Stimulated activated CD8-positive, alpha-beta memory T cell treated with anti-CD3 and anti-CD28 coated beads, Interleukin-15, amount 100 ng/mL, for 4 hours (primary cell): ENCODE data around the gene FBXO42.
"Not testable (repeated sequence)": the region's sequence is repeated elsewhere in the genome, so short reads cannot be mapped to it uniquely, and the experiment has no call there.

Experiments used
- DNase-seq, 2 donors: peaks; one replicate each; pipeline ENCODE4 v3.0.0-alpha.2; 2020; ENCODE audit warnings: low read depth in 2 of 2

The FBXO42 gene

DNA sequence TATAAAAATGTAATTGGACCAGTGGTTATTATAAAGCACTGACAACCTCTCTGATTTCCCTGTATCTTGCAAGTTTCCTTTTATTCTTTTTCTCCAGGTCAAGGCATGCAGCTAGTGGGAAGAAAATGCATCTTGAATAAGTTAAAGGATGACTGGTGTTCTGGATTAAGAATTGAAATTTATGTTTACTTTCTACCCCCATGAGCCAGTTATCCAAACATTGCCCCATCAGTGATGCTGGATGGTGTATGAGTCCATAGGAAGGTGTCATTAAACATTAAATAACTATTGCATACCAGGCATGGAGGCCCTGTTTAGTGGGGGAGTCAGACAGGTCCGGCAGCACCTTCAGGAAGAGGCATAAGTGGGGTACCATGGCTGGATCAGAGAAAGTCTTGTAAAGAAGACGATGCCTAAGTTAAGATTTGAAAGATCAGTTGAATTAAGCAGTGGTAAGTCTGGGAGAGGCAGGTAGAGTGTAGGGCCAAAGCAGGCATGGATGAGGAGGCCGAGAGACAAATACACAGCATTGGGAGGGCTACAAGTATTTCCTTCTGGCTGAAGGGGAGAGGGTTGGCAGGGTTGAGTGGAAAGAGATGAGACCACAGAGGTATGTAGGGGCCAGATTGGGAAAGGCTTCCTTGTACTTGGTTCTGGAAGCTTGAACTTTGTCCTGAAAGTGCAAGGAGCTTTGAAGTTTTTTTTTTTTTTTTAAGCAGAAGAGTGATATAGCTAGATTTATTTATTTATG lies 20.4 kb upstream of the FBXO42 start:
- DNase-seq, result no peak

DNA sequence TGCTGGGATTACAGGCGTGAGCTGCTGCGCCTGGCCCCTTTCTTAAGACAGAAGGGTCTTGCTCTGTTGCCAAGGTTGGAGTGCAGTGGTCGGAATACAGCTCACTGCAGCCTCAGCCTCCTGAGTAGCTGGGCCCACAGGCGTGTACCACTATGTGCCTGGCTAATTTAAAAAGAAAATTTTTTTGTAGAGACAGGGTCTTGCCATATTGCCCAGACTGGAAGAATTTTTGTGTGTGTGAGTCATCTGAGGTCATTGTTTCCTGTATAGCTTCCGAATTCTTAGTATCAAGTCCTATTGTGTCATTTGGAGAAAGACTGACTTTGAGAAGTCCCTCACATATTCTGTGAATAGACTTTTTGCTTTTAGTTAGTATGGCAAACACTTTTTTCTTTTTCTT lies 19.4 kb upstream of the FBXO42 start:
- DNase-seq, result no peak

DNA sequence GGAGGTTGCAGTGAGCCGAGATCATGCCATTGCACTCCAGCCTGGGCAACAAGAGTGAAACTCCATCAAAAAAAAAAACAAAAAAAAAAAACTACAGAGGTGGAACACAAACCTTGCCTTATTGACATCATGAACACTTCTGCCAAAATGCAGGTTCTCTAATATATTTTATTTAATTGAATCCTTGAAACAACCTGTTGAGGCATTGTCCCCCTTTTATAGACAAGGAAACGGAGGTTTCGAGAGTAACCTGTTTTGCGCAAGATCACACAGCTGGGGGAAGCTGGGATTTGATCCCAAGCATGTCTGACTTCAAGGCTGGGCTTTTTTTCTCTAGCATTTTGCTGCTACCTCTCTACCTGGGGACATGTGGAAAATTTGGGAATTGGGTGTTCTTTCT lies 17.5 kb upstream of the FBXO42 start:
- DNase-seq, result no peak

DNA sequence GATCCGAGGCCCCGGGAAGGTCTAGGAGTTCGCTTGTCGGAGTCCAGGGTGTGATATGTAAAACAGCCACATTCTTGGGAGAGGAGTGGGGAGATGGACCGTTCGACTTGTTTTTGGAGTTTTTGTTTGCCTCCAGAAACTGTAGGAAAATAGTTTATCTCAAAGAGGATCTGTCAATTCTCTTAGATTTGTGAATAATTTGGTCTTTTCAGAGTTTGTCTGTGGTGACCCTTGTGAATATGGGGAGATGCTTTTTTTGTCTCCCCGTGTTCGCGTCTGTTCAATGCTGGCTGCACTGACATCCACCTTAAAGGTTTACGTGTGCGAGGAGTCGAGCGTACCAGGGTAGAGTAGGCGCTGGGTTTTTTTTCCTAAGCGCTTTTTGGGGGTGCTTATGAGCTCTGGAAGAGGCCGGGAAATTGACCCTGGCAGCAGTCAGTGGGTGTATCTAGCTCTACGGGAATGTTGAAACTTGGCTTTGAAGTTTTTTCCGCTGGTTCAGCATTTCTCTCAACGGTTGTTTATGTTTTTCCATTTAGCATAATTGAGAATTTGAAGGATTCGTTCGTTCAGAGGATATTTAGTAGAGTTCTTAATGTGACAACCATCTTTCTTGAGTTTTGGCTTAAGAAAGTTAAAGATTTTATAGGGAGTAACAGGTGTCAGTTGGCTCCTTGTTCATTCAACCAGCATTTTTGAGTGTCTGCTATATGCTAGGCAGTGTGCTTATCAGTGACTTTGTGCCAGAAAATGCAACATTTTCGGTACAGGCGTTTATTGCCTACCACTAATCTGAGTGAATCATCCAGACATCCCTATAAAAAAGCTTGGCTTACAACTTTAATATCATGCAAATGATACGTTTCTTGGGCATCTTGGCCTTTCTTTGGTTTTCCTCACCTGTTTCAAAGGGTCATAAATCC lies 15.9 kb upstream of the FBXO42 start:
- no peak for DNase-seq

DNA sequence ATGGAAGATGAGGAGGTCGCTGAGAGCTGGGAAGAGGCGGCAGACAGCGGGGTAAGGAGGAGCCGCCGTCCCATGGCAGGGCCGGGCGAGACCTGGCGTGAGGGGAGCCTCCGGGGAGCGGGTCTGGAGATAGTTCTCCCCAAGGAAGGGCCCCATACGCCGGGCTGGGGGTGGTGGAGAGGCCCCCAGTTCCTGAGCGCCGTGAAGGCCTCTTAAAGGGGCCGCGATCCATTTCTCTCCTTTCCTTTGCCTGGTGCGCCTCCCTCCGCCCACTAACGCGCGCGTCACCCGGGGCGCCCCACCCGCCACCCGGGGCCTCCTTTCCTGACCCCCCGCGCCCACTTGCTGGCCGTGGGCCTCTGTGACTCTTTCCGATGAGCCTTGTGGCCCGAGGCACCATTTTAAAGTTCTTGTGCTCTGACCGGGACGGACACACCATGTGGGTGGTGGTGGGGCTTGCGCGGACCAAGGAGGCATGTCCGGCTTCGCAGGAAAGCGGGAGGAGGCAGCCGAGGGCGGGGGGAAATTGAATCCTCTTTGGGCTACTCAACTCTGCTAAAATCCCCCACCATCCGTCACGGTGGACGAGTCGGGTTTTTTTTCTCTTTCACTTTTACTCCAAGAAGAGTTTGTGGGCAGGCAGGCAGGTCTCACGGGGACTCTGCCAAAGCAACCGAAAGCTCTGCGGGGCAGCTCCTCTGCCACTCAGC lies 15.1 kb upstream of the FBXO42 start:
- peak; percentile 81 to 83 for DNase-seq

DNA sequence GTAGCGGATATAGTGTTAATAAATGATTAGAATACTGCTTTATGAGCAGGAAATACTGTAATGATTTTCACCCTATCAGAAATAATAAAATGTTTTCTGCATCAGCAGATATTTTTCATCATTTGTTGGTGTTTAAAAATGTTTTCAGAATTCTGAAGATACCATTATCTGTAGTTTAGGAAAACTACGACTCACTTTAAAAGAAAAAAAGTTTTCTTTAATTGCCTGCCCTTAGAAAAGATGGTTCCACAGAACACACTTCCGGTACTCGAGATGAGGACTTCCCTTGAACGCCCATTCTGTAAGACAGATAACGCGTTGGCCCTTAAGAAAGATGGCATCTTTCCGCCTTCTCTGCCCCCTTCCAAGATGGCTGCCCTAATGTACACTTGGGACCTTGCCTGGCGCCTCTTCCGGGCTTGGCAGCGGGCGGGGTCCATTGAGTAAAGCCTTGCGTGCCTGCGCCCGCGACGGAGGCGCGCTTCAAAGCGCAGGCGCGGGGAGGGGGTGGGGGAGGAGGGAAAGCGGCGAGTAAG lies 14.5 kb upstream of the FBXO42 start, which contains the start of gene SZRD1:
Gene SZRD1, plus strand, starts transcription at position 521 of the 536 bp plus-strand sequence. CDS start 16 bp downstream, outside the sequence.
- peak; percentile 93 to 94 for DNase-seq

DNA sequence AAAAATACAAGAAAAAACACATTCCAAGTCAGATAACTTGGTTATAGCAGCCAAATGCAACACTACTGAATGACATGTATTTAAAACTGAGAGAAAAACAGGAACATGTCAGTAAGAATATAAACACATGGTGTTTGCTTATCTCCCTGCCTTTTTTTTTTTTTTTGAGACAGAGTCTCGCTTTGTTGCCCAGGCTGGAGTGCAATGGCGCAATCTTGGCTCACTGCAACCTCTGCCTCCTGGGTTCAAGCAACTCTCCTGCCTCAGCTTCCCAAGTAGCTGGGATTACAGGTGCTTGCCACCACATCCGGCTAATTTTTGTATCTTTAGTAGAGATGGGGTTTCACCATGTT lies 12.8 kb upstream of the FBXO42 start:
- not testable (repeated sequence) for DNase-seq

DNA sequence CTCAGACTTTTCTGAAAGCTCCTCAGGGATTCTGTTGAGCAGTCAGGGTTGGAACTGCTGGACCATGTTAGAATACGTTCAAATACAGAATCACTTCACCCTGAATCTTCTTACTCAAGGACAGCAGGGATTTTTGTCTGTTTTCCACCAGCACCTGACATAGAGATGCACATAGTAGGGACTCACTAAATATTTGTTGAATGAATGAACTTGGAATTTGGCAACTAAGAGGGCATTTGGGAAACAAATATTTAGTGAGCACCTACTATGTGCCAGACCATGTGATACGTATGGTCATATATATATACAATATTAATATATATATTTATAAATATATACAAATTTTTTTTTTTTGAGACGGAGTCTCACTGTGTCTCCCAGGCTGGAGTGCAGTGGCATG lies 4.6 kb upstream of the FBXO42 start:
- no peak for DNase-seq

DNA sequence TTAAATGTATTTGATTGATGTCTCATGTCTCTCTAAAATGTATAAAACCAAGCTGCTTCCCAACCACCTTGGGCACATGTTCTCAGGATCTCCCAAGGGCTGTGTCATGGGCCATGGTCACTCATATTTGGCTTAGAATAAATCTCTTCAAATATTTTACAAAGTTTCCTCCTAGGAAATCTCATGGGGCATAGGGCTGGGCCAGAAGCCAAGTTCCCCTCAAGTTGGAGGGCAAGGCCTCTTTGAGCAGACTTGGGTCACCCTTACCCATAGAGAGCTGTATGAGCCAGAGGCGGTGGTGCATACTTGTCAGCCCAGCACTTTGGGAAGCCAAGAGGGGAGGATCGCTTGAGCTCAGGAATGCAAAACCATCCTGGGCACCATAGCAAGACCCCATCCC lies 2.3 kb upstream of the FBXO42 start:
- DNase-seq, result no peak

DNA sequence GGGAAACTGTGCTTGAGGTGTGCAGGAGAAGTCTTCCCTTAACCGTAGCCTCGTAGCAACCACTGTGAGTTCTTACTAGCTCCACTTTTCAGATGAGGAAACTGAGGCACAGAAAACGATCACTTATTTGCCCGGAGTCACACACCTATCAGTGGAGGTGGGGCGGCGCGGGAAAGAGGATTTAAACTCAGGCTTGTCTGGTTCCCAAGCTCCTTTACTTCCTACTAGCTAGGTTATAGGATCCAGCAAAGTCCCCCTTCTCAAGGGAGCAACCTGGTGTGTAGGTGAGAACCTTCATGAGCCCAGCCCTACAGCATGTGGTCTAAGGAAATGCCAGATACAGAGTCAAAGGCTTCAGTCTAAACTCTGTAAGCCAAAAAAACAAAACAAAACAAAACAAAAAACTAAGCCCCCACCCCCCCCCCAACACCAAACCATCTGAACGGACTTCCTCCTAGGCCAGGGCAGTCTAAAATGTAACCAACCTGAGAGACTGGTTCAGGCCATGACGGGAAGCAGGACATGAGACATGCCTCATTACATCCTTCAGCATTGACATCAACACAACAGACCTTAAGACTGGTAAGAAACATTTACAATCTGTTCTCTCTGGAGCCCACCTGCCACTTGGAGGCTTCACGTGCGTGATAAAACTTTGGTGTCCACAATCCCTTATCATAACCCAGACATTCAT lies 709 bp upstream of the FBXO42 start:
- no peak for DNase-seq

DNA sequence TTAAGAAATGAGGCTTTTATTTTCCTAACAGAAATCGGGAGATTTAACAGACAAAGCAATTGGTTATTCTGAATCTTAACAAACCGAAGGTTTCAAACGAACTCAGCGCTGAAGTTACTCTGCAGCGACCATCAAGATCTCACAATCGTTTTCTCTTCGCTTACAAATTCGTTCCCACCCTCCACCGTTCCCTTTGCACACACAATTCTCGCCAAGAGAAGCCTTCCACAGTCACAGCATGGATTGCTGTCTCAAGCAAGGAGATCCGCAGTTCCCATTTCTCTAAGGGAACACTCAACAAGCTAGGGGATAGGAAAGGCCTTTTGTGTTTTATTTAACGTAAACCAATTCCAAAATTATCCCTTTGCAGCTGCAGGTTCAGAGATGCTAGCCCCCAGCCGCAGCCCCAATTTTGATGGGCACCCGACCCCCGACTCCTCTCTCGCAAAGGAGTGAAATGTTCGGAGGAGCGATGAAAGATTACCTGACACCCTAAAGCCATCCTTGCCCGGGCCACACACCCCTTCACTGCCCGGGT lies 755 bp downstream of the FBXO42 start:
- DNase-seq, result no peak

DNA sequence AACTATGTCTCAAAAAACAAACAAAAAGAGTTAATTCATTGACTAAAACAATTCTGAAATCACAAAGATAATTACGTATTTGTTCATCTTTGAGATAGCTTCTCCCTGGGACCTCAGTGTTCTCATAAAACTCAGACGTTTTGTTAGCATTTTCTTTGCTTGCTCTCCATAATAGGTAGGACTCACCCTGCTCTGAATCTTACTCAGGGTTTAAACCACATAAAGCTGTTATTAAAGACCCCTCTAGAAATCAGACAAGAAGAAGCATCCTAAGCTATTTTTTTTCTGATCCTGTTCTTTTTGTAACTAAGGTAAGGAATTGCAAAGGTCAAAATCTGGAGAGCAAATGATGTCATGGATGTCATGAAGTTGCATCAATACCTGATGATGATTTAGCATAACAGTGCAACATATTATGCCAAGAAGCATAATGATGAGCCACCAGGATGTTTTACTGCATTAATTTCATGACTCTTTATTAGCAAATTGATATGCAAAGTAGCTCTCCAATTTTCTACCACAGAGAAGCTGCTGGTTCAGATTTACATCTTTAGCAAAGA lies 2.4 kb downstream of the FBXO42 start:
- no peak for DNase-seq

DNA sequence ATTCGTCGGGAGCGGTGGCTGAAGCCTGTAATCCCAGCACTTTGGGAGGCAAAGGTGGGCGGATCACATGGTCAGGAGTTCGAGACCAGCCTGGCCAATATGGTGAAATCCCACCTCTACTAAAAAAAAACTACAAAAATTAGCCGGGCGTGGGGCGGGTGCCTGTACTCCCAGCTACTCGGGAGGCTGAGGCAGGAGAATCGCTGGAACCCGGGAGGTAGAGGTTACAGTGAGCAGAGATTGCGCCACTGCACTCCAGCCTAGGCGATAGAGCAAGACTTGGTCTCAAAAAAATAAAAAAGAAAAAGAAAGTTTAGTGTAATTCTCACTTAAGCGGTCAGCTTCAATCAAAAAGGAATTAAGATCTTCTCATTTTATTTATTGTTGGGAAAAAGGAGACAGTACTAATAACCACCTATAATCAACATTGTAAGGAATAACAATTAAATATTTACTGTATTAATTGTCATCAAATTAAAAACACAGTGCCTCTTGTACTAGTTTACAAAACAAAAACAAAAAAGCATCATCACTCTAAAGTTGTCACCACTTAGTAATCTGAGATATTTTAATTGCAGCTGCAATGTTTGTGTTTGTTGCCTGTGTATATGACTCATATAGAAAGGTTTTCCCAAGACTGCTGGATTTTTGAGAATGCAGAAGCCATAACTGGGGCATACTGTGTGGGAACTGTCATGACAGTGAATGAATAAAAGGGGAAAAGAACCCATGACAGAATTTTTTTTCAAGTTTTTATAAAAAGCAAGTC lies 3.7 kb downstream of the FBXO42 start:
- no peak for DNase-seq

DNA sequence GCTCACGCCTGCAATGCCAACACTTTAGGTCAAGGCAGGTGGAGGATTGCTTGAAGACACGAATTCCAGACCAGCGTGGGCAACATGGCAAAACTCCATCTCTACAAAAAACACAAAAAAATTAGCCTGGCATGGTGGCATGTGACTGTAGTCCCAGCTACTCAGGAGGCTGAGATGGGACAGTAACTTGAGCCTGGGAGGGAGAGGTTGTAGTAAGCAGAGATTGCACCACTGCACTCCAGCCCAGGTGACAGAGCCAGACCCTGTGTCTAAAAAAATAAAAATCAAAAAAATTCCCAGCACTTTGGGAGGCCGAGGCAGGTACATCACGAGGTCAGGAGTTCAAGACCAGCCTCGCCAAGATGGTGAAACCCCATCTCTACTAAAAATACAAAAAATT lies 9.0 kb downstream of the FBXO42 start:
- not testable (repeated sequence) for DNase-seq

DNA sequence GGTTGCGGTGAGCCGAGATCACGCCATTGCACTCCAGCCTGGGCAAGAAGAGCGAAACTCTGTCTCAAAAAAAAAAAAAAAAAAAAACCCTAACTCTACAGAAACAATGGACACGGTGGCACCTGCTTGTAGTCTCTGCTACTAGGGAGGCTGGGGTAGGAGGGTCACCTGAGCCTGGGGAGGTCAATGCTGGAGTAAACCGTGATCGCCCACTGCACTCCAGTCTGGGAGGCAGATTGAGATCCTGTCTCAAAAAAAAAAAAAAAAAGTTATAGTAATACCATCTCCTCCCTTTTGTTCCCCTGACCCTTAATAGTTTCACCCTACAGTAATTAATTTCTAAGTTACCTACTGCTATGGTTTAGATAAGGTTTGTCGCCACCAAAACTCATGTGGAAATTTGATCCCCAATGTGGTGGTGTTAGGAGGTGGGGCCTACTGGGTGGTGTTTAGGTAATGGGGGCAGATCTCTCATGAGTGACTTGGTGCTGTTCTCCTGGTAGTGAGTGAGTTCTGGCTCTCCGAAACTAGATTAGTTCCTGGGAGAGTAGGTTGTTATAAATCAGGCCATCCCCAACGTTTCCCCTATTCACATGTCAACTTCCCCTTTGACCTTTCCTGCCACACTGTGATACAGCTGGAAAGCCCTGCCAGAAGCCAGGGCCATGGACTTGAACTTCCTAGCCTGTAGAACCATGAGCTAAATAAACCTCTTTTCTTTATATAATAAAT lies 9.8 kb downstream of the FBXO42 start:
- no peak for DNase-seq

DNA sequence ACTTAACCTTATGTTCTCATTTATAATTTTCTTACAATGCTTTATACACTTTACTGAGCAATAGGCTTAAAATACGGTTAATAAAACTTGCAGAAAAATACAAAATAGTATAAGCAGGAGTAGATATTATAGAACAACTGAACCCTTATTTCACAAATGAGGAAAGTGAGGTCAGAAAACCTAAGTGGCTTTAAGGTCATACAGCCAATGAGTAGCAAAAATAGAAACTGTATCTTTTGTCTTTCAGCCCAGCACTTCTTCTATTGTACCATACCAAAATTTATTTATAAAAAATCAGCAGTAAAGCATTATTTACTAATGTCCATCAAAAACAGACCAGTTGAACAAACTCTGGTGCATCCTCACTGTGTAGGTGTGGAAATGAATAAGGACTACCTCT lies 11.6 kb downstream of the FBXO42 start:
- DNase-seq, result no peak

DNA sequence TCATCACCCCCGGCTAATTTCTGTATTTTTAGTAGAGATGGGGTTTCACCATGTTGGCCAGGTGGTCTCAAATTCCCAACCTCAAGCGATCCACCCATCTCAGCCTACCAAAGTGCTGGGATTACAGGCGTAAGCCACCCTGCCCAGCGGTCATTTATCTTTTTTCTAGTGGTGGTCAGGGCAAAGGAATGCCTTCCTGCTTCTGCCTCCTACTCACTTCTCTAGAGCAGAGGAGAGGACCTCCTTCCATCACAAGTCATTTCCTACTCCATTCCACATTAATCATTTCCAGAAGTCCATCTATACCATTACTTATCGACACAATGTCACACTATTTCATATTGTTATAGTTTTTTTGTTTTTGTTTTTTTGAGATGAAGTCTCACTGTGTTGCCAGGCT lies 13.3 kb downstream of the FBXO42 start:
- DNase-seq, result no peak

DNA sequence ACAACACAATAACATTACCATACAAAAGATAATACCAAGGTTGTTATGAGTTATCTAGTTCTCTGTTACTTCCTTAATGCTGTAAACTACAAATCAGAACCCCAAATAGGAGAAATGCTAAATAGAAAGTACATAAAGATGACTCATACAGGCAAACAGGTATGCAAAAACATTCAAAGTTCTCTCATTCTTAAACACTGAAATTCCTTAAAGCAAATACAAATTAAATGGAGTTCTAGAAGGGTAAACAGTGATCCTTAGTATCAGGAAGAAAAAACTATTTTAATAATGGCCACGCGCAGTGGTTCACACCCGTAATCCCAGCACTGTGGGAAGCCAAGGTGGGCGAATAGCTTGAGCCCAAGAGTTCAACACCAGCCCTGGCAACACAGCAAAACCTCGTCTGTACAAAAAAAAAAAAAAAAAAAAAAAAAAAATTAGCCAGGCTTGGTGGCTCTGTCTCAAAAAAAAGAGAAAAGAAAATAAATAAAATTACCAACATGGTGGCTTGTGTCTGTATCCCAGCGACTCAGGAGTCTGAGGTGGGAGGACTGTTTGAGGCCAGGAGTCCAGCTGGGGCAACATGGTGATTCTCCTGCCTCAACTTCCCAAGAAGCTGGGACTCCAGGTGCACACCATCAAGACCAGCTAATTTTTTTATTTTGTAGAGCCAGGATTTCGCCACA lies 17.5 kb downstream of the FBXO42 start:
- DNase-seq, result no peak
